Stimulated activated CD8-positive, alpha-beta memory T cell treated with anti-CD3 and anti-CD28 coated beads, Interleukin-12 subunit alpha, Interleukin-12 subunit beta, amount 100 ng/mL, for 4 hours (primary cell): Measurements from ENCODE around the gene EPB41L2.
"Not testable (repeated sequence)": the region's sequence is repeated elsewhere in the genome, so short reads cannot be mapped to it uniquely, and the experiment has no call there.

Experiments
- DNase-seq: peaks from one replicate; pipeline ENCODE4 v3.0.0-alpha.2; 2020; ENCODE audit warnings: low read depth

Gene EPB41L2

GRCh38 chr6:131003488-131004386 lies 59.3 kb downstream of the EPB41L2 start:
- DNase-seq, result no peak

DNA sequence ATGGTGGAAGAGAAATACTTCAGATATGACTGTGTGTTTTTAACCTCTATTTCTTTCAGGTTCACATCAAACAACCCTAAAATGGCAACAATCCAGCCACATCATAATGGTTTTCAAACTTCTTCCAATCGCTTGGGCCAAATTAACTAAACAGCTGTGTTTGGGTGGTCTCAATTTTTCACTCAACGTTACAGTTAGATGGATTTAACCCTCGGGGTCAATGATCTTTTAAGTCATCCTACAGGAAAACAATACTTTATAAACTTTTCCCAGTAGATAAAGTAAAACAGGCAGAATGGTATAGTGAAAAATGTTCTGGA lies 60.4 kb downstream of the EPB41L2 start:
- no peak for DNase-seq

GRCh38 chr6:131001945-131002660 lies 60.9 kb downstream of the EPB41L2 start:
- no peak for DNase-seq

DNA sequence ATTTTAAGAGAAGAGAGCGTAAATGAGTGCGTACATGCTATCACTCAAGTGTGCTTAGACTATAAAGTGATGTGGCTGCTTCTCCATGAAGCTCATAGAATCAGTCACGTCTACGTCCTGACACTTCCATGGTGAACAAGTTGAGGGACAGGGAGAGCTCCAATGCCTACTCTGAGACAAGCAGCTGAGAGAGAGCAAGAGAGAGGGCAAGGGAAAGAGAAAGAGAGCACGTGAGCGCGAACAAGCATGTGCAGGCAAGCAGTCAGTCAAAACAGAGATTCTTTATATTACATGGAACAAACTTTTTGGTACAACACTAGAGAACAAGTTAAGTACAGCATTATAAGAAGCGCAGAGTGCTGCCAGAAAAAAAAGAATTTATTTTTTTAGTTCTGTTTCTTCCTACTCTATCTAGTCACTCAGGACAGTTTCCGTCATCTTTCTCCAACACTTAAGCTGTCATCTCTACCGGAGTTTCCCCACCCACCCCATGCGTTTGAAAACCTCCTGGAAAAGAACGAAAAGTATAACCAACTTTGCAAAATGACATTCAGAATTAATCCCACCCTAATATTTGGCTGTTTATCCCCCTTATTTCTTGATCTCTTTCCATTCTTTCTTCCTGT lies 61.8 kb downstream of the EPB41L2 start:
- DNase-seq, result no peak

- DNase-seq, result no peak
These were observed 62.5 kb downstream of the EPB41L2 start for GRCh38 chr6:131000544-131000943.

GRCh38 chr6:130997061-130997753 lies 65.8 kb downstream of the EPB41L2 start:
- no peak for DNase-seq

GRCh38 chr6:130996635-130997034 lies 66.4 kb downstream of the EPB41L2 start:
- no peak for DNase-seq

- no peak for DNase-seq
These were observed 67.1 kb downstream of the EPB41L2 start for GRCh38 chr6:130995783-130996447.

- DNase-seq, result no peak
These were observed 68.5 kb downstream of the EPB41L2 start for GRCh38 chr6:130994319-130995097.

DNA sequence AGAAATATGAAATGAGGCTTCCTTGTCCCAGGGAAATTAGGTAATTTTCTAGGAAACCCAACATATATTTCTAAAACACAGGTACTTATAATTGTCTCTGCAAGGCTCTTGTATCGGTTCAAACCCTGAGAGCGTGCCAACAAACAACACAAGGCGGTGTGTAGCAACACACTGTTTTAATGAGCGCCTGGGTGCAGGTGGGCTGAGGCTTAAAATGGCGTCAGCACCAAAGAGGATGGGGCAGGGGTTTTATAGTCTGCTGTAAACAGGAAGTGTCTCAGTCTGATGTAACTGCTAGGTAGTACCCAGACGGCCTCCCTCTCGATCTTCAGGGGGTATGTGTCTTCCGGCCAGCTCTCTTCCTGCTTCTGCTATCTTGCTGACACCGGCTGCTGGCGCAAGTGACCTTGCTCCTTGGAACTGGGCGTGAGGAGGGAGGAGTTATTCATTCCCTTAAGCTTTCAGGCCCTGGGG lies 69.7 kb downstream of the EPB41L2 start:
- no peak for DNase-seq

- no peak for DNase-seq
These were observed 71.5 kb downstream of the EPB41L2 start for GRCh38 chr6:130991422-130992137.

DNA sequence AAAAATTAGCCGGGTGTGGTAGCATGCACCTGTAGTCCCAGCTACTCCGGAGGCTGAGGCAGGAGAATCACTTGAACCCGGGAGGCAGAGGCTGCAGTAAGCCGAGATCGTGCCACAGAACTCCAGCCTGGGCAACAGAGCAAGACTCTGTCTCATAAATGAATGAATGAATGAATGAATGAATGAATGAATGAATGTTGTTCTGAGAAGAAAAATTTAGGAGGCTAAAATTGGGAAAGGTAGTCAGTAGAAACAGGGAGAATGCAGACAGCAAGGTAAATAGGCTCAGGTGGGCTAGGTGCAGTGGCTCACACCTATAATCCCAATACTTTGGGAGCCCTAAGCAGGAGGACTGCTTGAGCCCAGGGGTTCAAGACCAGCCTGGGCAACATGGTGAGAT lies 75.5 kb downstream of the EPB41L2 start:
- DNase-seq, result not testable (repeated sequence)

GRCh38 chr6:130985115-130985514 lies 77.9 kb downstream of the EPB41L2 start:
- DNase-seq, result no peak

- no peak for DNase-seq
These were observed 80.0 kb downstream of the EPB41L2 start for GRCh38 chr6:130982941-130983456.

- no peak for DNase-seq
These were observed 80.9 kb downstream of the EPB41L2 start for GRCh38 chr6:130982135-130982534.

GRCh38 chr6:130981409-130981808 lies 81.6 kb downstream of the EPB41L2 start:
- DNase-seq, result no peak

DNA sequence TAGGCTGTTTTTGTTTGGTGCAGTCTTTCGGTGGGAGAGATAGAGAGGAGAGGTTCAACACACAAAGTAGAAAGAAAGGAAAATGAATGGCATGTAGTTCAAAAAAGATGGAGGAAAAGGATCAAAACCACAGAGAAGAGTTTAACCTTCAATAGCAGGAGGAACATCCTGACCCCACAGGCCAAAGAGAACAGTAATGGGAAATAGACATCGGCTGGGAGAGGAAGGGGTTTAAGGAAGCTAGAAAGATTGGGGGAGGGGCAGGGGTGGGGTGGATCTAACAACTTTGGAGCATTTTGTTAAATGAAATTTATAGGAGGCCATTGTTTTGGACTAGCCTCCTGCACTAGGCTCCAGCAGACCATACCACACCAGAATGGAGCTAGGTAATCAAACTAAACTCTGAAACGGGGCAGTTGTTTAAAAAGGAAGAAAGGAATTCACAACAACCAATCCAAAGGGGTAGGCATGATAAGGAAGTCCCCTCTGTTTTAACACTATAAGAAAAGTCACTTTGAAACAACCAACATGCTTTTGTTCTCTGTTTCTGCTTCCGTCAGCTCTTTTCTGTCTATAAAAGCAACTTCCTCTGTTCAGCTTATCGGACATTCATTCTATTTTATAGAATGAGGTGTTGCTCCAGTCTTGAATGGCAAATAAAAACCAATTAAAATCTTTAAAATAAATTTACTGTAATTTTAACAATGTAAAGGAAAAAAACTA lies 82.6 kb downstream of the EPB41L2 start:
- no peak for DNase-seq

DNA sequence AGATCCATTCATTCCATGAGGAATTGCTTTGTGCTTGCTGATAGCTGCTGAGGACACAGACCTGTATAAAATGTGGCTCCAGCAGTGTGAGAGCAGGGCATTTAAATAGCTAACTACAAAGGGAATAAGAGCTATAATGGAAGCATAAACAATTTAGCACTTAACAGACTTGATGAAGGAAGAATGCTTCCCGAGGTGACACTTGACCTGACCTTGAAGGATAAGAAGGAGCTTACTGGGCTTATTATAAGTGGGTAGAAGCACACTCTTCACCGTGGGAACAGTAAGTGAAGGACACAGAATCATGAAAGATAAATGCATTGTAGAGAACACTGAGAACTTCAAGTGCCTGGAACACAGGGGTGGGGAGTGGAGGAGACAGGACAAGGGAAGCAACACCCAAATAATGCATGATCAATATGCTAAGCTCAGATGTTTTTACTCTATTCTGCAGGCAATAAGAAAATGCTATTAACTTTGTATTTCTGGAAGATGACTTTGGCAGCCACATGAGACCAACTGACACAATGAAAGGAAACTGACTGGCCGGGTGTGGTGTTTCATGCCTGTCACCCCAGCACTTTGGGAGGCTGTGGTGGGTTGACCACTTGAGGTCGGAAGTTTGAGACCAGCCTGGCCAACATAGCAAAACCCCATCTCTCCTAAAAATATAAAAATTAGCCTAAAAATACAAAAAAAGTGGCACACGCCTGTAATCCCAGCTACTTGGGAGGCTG lies 84.2 kb downstream of the EPB41L2 start:
- DNase-seq, result no peak

- no peak for DNase-seq
These were observed 84.9 kb downstream of the EPB41L2 start for GRCh38 chr6:130978180-130978579.
